ENCODE results near the gene COPZ1.

COPZ1 gene

DNA sequence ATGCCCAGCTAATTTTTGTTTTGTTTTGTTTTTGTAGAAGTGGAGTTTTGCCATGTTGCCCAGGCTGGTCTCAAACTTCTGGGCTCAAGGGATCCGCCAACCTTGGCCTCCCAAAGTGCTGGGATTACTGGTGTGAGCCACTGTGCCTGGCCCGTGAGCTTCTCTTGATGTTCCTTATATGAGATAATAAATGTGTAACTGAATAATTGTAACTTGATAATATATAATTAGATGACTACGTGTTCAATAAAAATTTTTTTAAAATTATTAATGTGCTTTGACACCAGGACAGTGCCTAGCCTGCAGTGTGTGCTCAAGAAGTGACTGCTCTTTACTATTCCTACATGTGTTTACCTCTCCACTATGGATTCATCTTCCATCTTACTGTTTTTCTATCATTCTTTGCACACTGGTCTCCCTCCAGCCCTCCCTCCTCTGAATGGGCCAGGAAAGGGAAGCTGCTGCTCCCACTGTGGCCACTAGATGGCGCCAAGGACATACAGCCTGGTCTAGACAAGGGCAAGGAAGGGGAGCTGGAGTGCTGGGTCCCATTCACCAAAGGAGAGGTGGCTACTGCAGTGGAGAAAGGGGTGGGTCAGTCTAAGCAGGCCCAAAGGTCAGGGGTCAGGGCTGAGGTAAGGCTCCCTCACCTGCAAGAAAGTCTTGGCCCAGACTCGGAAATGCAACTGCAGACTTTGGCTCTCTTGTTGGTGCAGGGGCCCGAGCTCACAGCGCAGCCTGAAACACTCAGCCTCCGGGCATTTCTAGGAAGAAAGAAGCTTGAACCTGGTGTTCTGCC lies 74.3 kb downstream of the COPZ1 start:
- peak; percentile 73 for DNase-seq

DNA sequence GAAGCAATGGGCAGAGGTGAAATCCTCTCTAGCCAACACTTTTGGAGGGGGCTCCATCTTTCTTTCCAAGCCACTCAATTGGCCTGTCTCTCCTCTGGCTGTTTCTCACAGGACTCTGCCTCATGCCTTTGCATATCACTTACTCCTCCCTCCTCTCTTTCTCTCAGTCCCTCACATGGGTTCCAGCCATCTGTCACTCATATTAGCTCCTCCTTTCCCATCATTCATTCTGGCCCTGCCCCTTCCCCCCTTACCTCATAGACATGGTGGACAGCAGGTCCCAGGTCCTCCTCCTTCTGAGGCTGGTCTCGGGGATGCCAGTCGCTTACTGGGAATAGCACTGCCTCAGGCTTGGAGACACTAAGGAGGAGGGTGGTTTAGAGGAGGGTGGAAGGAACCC lies 76.2 kb downstream of the COPZ1 start:
- DNase-seq = no peak
